Activated T-helper 9 cell treated with anti-CD3 and anti-CD28 coated beads, Interleukin-2, amount 50 U/mL, for 16 hours (primary cell): ENCODE data around the gene CACNB1.

Source experiments
- DNase-seq: peaks from one replicate; pipeline ENCODE4 v3.0.0-alpha.2; 2020; ENCODE audit warnings: low read depth

The CACNB1 gene

GRCh38 chr17:39200957-39201510, 3.6 kb upstream of the CACNB1 start:
- DNase-seq = no peak

- DNase-seq = peak; percentile 70
These were observed 2.8 kb upstream of the CACNB1 start, which contains the start of gene RPL19 for GRCh38 chr17:39200070-39200879. RPL19 (plus strand) TSS chr17:39200283; CDS start chr17:39200345, 62 bp downstream.

DNA sequence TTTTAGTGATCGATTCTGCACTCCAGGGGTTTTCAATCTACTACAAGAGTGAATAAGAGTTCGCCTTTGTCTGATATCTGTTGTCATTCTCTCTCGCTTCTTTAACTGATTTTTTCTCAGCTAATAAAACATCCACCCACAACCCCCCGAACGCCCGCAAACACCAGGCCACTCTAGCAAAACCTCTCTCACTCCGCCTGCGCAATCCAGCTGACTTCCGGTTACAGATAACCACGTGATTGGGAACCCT, 2.3 kb upstream of the CACNB1 start:
- DNase-seq = peak; percentile 79

- DNase-seq = no peak
These were observed 707 bp upstream of the CACNB1 start for GRCh38 chr17:39198186-39198566.

DNA sequence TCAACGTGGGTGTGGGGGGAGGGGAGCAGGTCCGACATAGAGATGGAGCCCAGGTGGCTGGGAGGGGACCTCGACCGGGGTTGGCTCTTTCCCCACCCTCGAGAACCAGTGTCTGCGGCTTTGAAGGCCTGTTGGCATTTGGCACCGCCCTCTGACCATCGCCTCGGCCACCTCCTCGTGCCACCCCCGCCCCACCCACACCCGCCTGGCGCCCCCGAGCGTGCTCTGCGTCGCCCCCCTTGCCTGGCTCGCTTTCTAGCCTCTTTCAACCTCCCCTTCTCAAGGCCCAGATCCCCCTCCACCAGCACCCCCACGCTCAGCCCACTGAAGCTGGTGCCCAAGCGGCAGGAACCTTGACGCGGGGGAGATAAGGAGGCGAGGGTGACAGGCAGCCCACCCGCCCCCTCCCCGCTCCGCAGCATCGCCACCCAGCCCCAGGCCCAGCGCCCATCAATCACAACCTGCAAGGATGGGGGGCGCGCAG, 619 bp downstream of the CACNB1 start:
- no peak for DNase-seq

DNA sequence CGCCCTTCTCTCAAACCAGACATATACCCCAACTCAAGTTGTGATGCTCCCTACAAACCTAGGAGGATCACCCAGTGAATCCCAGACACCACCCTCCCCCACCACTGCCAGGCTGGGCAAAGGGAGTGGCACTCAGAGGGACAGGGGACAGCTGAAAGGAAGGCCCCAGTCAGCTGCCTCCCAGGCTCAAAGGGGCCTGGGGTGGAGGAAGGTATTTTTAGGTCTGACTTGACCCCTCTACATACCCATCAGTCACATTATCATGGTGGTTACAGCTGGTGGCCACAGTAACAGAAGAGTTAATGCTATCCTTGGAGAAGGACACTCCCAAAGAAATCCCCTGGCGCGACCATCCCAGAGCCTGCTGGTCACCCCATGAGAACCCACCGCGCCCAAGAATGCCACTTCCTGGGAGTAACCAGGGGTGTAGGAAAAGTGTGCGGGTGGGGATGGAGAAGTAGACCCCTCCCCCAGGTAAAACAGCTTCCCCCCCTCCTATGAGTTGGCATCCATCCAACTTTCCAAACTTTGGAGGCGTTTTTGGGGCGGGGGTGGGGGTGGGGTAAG, 1.1 kb downstream of the CACNB1 start:
- DNase-seq = no peak

GRCh38 chr17:39195568-39196160, 1.8 kb downstream of the CACNB1 start:
- DNase-seq = no peak

DNA sequence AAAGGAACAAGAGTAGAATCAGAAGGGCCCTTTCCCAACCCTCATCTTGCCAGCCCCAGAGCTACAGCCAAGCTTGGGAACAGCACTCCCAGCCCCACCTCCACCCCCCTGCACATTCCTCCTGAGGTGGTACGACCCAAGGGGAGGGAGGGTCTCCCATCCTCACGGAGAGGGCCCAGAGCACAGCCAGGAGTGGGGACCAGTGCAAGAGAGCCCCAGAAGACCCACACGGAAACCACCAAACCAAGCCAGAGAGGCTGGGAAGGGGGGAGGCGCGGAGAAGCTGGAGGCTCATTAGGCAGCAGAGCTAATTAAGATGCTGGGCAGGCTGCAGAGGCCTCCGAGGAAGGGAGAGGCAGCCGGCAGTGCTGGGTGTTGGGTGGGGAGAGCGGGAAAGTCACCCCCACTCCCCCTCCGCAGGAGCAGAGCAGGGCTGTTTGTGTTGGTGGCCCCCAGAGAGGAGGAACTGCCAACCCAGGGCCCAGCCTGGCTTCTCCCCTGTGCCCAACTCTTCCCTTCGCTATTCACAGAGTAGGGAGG, 2.4 kb downstream of the CACNB1 start:
- DNase-seq = no peak

DNA sequence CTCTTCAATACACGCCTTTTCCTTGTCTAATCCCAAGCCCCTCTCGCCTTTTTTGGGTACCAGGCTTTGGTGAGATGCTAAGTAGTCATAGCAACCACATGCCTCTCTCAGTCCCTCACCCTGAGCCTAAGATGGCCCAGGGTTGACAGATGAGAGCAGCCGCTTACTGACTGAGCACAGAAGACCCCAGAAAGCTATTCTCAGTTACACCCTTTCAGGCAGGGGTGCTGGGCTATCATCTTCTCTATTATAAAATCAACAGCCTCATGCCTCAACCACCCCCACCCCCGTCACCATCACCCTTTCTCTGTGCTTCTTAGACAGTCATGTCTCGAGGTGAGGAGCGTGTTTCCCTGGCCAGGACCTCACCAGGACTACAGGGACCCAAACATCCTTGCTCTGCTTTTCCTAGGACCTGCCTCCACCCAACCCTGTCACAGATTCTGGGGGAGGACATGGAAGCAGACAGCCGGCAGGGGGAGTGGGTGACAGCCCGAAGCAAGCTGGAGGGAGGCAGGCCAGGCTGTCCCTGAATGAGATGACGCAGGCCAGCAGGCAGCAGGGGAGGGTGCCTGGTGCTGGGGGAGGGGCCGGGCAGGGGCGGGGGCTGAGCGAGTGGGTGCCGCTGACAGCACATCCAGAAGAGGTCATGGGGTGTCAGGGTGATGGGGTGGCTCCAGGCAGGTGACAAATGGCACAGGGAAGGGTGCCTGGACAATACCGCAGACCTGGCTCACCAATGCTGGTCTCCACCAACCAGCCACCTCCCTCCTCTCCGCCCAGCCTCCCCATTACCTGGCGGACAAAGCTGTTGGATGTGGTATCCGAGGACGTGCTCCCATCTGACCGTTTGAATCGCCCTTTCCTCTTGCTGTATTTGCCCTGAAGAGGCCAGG, 3.1 kb downstream of the CACNB1 start:
- DNase-seq = no peak

GRCh38 chr17:39193346-39193745, 4.1 kb downstream of the CACNB1 start:
- no peak for DNase-seq

- no peak for DNase-seq
These were observed 4.6 kb downstream of the CACNB1 start for GRCh38 chr17:39192901-39193300.

GRCh38 chr17:39191750-39192510, 5.5 kb downstream of the CACNB1 start:
- no peak for DNase-seq

DNA sequence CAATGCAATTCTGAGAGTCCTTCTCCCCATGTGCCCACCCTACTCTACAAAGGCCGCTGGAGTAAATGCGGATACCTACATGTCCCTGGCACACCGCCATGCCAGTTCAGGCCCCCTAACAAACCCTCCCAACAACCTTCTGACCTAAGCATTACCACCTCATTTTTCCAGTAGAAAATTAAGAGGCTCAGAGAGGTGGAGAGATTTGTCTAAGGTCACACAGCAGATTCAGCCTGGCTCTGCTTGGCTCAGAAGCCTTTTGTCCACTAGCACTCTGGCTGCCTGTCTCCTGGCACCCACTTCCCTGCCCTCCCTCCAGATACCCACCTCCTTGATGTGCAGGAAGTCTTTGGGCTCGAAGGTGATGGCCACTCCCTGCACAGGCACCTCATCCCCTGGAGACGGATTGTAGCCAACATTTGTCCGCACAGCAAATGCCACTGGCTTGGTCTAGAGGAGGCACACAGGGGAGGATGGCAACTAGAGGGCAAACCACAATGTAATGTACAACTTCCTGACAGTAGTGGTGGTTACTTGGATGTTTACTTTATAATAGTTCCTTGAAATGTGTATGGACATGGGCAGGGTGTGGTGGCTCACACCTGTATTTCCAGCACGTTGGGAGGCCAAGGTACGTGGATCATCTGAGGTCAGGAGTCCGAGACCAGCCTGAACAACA, 10.2 kb downstream of the CACNB1 start:
- no peak for DNase-seq

DNA sequence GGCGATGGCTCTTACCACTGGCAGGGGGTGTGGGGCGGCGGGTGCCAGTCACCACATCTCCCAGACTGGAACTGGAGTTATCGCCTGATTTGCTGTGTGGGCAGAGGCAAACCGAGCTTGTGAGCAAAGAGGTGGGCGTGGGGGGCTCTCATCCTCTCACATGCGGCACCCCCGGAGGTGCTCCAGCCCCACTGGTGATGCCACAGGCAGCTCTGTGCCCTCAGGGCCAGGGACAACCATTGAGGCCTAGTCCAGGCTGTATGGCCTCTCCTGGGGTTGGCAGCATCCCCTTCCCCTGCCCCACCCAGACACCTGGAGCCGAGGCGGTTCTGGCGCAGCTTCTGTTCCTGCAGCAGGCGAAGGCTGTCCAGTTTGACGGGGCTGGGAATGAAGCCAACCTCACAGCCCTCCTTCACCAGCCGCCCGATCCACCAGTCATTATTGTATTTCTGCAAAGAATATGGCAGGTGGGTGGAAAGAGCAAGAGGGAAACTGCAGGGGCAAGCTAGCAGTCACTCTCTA, 10.9 kb downstream of the CACNB1 start:
- DNase-seq = no peak

DNA sequence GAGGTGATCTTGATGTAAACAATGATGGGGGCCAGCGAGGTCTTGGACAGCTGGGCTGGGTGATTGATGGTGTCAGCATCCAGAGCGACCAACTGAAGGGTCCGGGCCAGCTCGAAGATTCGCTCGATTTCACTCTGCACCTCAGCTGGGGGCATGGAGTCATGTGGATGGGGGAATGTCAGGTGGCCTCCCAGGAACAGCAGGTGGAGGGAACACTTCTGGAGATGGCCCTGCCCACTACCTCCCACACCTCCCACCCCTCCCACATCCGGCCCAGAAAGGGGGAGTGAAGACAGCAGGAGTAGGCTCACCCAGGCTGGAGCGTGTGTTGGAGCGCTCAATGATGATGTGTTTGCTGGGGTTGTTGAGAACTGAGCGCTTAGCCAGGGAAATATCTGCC, 13.7 kb downstream of the CACNB1 start:
- DNase-seq = no peak

DNA sequence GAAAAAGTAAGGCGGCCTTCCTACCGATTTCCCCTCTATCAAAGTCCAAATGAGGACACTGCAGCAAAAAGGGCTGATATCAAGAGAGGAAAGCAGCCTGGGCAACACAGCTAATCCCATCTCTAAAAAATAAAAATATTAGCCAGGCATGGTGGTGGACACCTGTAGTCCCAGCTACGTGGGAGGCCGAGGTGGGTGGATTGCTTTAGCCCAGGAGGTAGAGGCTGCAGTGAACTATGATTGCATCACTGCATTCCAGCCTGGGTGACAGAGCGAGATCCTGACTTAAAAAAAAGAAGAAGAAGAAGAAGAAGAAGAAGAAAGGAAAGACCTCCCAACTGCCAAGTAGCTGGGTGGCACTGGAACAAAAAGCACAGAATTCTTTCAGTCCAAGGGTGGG, 14.4 kb downstream of the CACNB1 start:
- DNase-seq = no peak

DNA sequence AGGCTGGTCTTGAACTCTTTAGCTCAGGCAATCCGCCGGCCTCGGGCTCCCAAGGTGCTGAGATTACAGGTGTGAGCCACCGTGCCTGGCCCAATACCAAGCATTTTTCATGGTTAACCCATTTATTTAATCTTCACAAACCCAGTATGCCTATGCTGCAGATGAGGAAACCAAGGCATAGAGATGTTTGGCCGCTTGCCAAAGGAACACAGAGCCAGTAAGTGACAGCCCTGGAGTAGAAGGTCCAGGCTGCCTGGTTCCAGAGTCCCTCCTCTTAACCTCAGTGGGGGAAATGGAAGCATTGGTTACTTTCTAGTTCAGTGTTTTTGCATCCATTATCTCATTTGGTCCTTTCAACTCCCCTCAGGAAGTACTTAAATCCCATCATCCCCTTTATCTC, 16.2 kb downstream of the CACNB1 start:
- no peak for DNase-seq

DNA sequence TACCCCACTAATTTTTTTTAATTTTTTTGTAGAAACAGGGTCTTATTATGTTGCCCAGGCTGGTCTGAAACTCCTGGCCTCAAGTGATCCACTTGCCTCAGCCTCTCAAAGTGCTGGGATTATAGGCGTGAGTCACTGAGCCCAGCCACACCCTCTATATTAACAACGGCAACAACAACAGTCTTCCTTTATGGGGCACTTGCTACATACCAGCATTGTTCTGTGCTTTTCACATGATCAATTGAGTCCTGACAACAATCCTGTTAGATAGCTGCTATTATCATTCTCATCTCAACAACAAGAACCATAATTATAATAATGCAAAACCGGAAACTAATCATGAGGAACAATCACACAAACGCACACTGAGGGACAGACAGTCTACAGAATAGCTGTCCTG, 18.9 kb downstream of the CACNB1 start:
- no peak for DNase-seq

DNA sequence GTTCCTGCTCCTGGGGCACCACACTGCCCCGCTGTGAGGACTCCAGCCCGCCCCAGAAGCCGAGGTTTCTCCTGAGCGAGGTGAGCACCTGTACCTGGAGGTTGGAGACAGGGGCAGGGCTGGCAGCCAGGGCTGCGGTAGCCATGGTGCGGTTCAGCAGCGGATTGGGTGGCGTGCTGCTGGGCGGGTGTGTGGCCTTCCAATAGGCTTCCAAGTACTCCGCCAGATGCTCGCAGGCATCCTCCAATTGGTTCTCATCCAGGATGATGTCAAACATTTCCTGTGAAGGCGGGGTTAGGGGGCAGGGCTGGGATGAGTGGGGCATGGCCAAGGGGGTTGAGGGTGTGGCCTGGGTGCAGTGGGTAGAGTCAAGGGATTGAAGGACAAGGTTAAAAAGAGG, 20.2 kb downstream of the CACNB1 start:
- no peak for DNase-seq

GRCh38 chr17:39175695-39176093, 21.8 kb downstream of the CACNB1 start:
- DNase-seq = no peak
